Endodermal cell (in vitro differentiated cells): Measurements from ENCODE around the gene YAP1. TPM values are rescaled to one million over a fixed set of nuclear protein-coding genes. Genes with fewer than 3 reads are reported as not detected.

ENCODE experiments used
- DNase-seq: peaks from one replicate; pipeline ENCODE4 v3.0.0-alpha.2; 2017
- H3K27ac ChIP-seq: 2 replicates; pipeline ENCODE4 v1.5.1; 2013; ENCODE audit warnings: mild to moderate bottlenecking, low read depth, low read length, moderate library complexity
- H3K27me3 ChIP-seq: 2 replicates; pipeline ENCODE4 v1.6.1; 2013; ENCODE audit warnings: mild to moderate bottlenecking, low read length, moderate library complexity; ENCODE audit not compliant: insufficient read depth, control insufficient read depth, poor library complexity, severe bottlenecking
- H3K36me3 ChIP-seq: 2 replicates; pipeline ENCODE4 v1.7.0; 2013; ENCODE audit warnings: mild to moderate bottlenecking, low read length, moderate library complexity; ENCODE audit not compliant: control insufficient read depth, insufficient read depth
- H3K4me1 ChIP-seq: one replicate; pipeline ENCODE4 v1.7.0; 2013; ENCODE audit warnings: low read length; ENCODE audit not compliant: control insufficient read depth, insufficient read depth
- H3K4me3 ChIP-seq: 2 replicates; pipeline ENCODE4 v1.5.1; 2013; ENCODE audit warnings: mild to moderate bottlenecking, low read length, moderate library complexity
- H3K9ac ChIP-seq: 2 replicates; pipeline ENCODE4 v1.6.1; 2013; ENCODE audit warnings: mild to moderate bottlenecking, low read length, moderate library complexity; ENCODE audit not compliant: poor library complexity, severe bottlenecking; ENCODE audit errors: extremely low read depth
- H3K9me3 ChIP-seq: 2 replicates; pipeline ENCODE4 v1.6.1; 2013; ENCODE audit warnings: mild to moderate bottlenecking, low read length, moderate library complexity; ENCODE audit not compliant: control insufficient read depth
- H3K27ac Mint-ChIP-seq: 2 replicates; pipeline ENCODE4 v1.8.0; 2020; ENCODE audit warnings: mixed read lengths
- H3K27me3 Mint-ChIP-seq: 2 replicates; pipeline ENCODE4 v1.8.0; 2021; ENCODE audit warnings: mild to moderate bottlenecking, mixed read lengths; ENCODE audit not compliant: insufficient read depth
- H3K36me3 Mint-ChIP-seq: 2 replicates; pipeline ENCODE4 v1.8.0; 2020; ENCODE audit warnings: low read depth, mixed read lengths
- H3K4me1 Mint-ChIP-seq: 2 replicates; pipeline ENCODE4 v1.8.0; 2020; ENCODE audit warnings: mixed read lengths
- H3K4me3 Mint-ChIP-seq: 2 replicates; pipeline ENCODE4 v1.8.0; 2020; ENCODE audit warnings: mild to moderate bottlenecking, moderate library complexity, mixed read lengths
- H3K9me3 Mint-ChIP-seq: 2 replicates; pipeline ENCODE4 v1.8.0; 2020; ENCODE audit warnings: mild to moderate bottlenecking, mixed read lengths
- WGBS, 2 experiments: methylation state at CpG; one replicate each; pipeline versions ENCODE4 v1.1.5 to v1.1.7; 2013; ENCODE audit warnings: missing lambda C conversion rate in 2 of 2, mixed read lengths in 1 of 2; ENCODE audit not compliant: insufficient coverage in 1 of 2, insufficient read length in 1 of 2; 5-methylcytosine and 5-hydroxymethylcytosine counted together
- total RNA-seq, 2 donors: library from RNA; stranded (reverse); fragmentation: NEBNext Ultra II Directional in 1 of 2; extraction: Animal tissue kit (Norgen Biotek cat#: 25700) in 1 of 2; gene quantifications; 2 replicates in 1 of 2; 3 replicates in 1 of 2; pipeline ENCODE4 v1.2.1, GENCODE V29; 2021
- TF ChIP-seq, protein P1 (sequence below): fragments of 200-600 bp; sonication (generic); conservative IDR thresholded peaks from 2 replicates; pipeline ENCODE4 v1.5.0; 2021; ENCODE audit warnings: antibody characterized with exemption, mild to moderate bottlenecking

YAP1 gene
- total RNA-seq, 2 donors from 2014 or later, result 224 to 228 TPM

DNA sequence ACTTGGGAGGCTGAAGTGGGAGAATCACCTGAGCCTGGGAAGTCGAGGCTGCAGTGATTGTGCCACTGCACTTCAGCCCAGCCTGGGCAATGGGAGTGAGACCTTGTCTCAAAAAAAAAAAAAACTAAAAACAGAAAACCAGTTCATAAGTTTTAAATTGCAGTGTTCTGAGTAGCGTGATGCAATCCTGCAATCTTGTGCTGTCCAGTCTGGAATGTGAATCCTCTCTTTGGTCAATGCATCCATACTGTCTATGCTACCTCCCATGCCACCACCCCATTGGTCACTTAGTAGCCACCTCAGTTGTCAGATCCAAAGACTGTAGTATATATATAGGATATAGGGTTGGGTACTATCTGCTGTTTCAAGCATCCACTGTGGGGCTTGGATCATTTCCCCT, 11.1 kb downstream of the YAP1 start:
- Mint-ChIP-seq H3K27me3 (no peaks in the 10 kb centered on the region), H3K36me3 (peaks cover 63% of the 10 kb centered on the region), H3K27ac (peak overlapping the region; percentile 64), H3K4me3 (no peak overlapping the region), H3K9me3 (peaks cover 44% of the 10 kb centered on the region), H3K4me1 (peaks cover 44% of the 10 kb centered on the region)
- H3K4me3 ChIP-seq, result no peak overlapping the region
- no peak for DNase-seq
- H3K36me3 ChIP-seq, result peaks cover 62% of the 10 kb centered on the region
- no peak overlapping the region for H3K9ac ChIP-seq
- peaks cover 18% of the 10 kb centered on the region for H3K4me1 ChIP-seq
- no peaks in the 10 kb centered on the region for H3K27me3 ChIP-seq
- 90 to 95% methylated on average over 2 of the region's 2 CpGs for WGBS, 2 experiments
- H3K9me3 ChIP-seq, result peaks cover 44% of the 10 kb centered on the region
- TF ChIP-seq, protein P1, sequence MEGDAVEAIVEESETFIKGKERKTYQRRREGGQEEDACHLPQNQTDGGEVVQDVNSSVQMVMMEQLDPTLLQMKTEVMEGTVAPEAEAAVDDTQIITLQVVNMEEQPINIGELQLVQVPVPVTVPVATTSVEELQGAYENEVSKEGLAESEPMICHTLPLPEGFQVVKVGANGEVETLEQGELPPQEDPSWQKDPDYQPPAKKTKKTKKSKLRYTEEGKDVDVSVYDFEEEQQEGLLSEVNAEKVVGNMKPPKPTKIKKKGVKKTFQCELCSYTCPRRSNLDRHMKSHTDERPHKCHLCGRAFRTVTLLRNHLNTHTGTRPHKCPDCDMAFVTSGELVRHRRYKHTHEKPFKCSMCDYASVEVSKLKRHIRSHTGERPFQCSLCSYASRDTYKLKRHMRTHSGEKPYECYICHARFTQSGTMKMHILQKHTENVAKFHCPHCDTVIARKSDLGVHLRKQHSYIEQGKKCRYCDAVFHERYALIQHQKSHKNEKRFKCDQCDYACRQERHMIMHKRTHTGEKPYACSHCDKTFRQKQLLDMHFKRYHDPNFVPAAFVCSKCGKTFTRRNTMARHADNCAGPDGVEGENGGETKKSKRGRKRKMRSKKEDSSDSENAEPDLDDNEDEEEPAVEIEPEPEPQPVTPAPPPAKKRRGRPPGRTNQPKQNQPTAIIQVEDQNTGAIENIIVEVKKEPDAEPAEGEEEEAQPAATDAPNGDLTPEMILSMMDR, result no peak
- H3K27ac ChIP-seq, result no peak overlapping the region

DNA sequence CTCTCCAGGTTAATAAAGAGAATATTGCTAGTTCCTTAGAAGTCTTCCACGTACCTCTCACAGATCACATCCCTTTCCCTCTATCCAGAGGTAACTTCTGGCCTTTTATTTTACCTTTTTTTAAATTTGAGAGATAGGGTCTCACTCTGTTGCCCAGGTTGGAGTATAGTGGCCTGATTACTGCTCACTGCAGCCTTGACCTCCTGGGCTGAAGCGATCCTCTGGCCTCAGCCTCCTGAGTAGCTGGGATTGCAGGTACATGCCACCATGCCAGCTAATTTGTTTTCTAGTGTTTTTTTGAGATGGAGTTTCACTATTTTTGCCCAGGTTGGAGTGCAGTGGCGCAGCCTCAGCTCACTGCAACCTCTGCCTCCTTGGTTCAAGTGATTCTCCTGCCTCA, 24.4 kb downstream of the YAP1 start:
- no peaks in the 10 kb centered on the region for H3K4me1 ChIP-seq
- H3K4me1 Mint-ChIP-seq, result peaks cover 22% of the 10 kb centered on the region
- no peaks in the 10 kb centered on the region for H3K9me3 Mint-ChIP-seq
- WGBS, 2 experiments, result 99% methylated on average over 3 of the region's 3 CpGs; no CpG with 5 or more reads in 1 of the 2 experiments
- no peaks in the 10 kb centered on the region for H3K9me3 ChIP-seq
- H3K36me3 ChIP-seq, result peaks cover 86% of the 10 kb centered on the region
- no peaks in the 10 kb centered on the region for H3K27me3 ChIP-seq
- peaks cover 64% of the 10 kb centered on the region for H3K36me3 Mint-ChIP-seq
- H3K4me3 Mint-ChIP-seq, result no peak overlapping the region
- H3K27ac ChIP-seq, result no peak overlapping the region
- no peak overlapping the region for H3K9ac ChIP-seq
- H3K27ac Mint-ChIP-seq, result no peak overlapping the region
- no peak overlapping the region for H3K4me3 ChIP-seq
- TF ChIP-seq, protein P1, result no peak
- H3K27me3 Mint-ChIP-seq, result no peaks in the 10 kb centered on the region
- no peak for DNase-seq

DNA sequence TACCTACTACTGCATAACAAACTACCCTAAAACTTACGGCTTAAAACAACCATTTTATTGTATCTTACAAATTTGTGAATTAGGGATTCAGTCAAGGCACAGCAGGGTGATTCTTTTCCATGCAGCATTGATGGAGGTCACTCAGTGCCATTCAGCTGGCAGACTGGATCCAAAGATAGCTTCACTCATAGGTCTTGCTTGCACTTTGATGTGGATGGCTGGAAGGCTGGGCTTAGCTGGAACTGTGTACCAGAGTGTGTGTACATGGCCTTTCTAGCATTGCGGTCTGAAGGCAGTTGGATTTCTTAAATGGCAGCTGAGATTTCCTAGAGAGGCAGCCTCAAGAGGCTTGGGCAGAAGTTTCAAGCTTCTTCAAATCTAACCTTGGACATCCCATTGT, 25.0 kb downstream of the YAP1 start:
- Histone ChIP-seq H3K4me3 (no peak overlapping the region), H3K27ac (no peak overlapping the region), H3K9me3 (no peaks in the 10 kb centered on the region), H3K27me3 (no peaks in the 10 kb centered on the region), H3K9ac (no peak overlapping the region), H3K4me1 (no peaks in the 10 kb centered on the region), H3K36me3 (peaks cover 82% of the 10 kb centered on the region)
- H3K36me3 Mint-ChIP-seq, result peaks cover 60% of the 10 kb centered on the region
- H3K4me1 Mint-ChIP-seq, result peaks cover 23% of the 10 kb centered on the region
- H3K9me3 Mint-ChIP-seq, result no peaks in the 10 kb centered on the region
- no peak overlapping the region for H3K4me3 Mint-ChIP-seq
- no peak for DNase-seq
- no peaks in the 10 kb centered on the region for H3K27me3 Mint-ChIP-seq
- no peak overlapping the region for H3K27ac Mint-ChIP-seq
- WGBS, 2 experiments, result 91 to 100% methylated on average over 1 to 2 of the region's 2 CpGs
- TF ChIP-seq, protein P1, result no peak
